HCT116 (cell line): ENCODE measurements around the gene ATP8B4. TPM values are rescaled to one million over a fixed set of nuclear protein-coding genes. Genes with fewer than 3 reads are reported as not detected.

Experiments used
- ATAC-seq: fragments of 200-7000 bp; cut with Tn5 transposase; 2 replicates; pipeline ENCODE4 v1.9.1; 2020; ENCODE audit warnings: mild to moderate bottlenecking, moderate library complexity
- BruUV-seq: library from RNA; stranded (reverse); fragments of 400-500 nt; replicated peaks from 2 replicates; lab custom pipeline; 2021; lab: Mats Ljungman, UMichigan
- CTCF ChIA-PET: fragments of 300-600 bp; sonication (Branson Sonifier 250); formaldehyde crosslinking; loops from one replicate; lab custom pipeline; 2021; ENCODE audit warnings: antibody characterized with exemption; lab: Charles Lee
- POLR2A ChIA-PET: fragments of 300-600, 350-600 bp; sonication (Branson Sonifier 250); formaldehyde crosslinking; loops from one replicate; lab custom pipeline; 2021; ENCODE audit warnings: antibody characterized with exemption; lab: Charles Lee
- RAD21 ChIA-PET, 2 experiments: fragments of 300-600 bp; sonication (Branson Sonifier 250); formaldehyde crosslinking; loops; one replicate each; lab custom pipeline; 2023; ENCODE audit warnings: low total read pairs in 2 of 2; ENCODE audit not compliant: uncharacterized antibody in 2 of 2, unreplicated experiment in 2 of 2, low non-redundant PET in 1 of 2; lab: Charles Lee
- DNase-seq: peaks from one replicate; pipeline ENCODE4 v3.0.0-alpha.2; 2010; ENCODE audit warnings: low read depth, low spot score
- H2AFZ ChIP-seq: fragments of 200-600 bp; shearing (Covaris generic), sonication (generic); 2 replicates; pipeline ENCODE4 v1.6.1; 2017; ENCODE audit warnings: low read depth, mixed run types, mixed read lengths, antibody characterized with exemption, low read length; ENCODE audit not compliant: poor library complexity, severe bottlenecking
- H3K27ac ChIP-seq: 2 replicates; pipeline ENCODE4 v1.5.1; 2012; ENCODE audit warnings: low read depth, low read length
- H3K27me3 ChIP-seq: fragments of 200-600 bp; sonication (generic); 2 replicates; pipeline ENCODE4 v1.6.1; 2016; ENCODE audit warnings: mixed run types, low read length, mixed read lengths; ENCODE audit not compliant: insufficient read depth
- H3K36me3 ChIP-seq, 2 experiments: fragments of 200-500 bp in 1 of 2; fragments of 200-600 bp in 1 of 2; sonication (Bioruptor generic) in 1 of 2; sonication (generic) in 1 of 2; 2 replicates each; pipeline versions ENCODE4 v1.5.1 to v1.6.1; 2014 to 2016; ENCODE audit warnings: low read length in 2 of 2, inconsistent platforms in 1 of 2, mixed read lengths in 1 of 2, mixed run types in 1 of 2; ENCODE audit not compliant: insufficient read depth in 2 of 2, control insufficient read depth in 1 of 2
- H3K4me1 ChIP-seq, 2 experiments: fragments of 200-600 bp in 1 of 2; sonication (generic) in 1 of 2; 2 replicates each; pipeline versions ENCODE4 v1.5.1 to v1.6.1; 2012 to 2017; ENCODE audit warnings: low read length in 2 of 2, inconsistent platforms in 1 of 2, mild to moderate bottlenecking in 1 of 2, mixed read lengths in 1 of 2, mixed run types in 1 of 2, moderate library complexity in 1 of 2; ENCODE audit not compliant: insufficient read depth in 2 of 2, control insufficient read depth in 1 of 2
- H3K4me2 ChIP-seq: fragments of 200-600 bp; sonication (generic); 2 replicates; pipeline ENCODE4 v1.6.1; 2017; ENCODE audit warnings: mixed run types, low read length, mixed read lengths
- H3K4me3 ChIP-seq, 2 experiments: fragments of 200-600 bp in 1 of 2; sonication (generic) in 1 of 2; replicated peaks in 1 of 2; 2 replicates each; pipeline ENCODE4 v1.5.1; 2011 to 2016; ENCODE audit warnings: low read length in 2 of 2, control low read depth in 1 of 2, low read depth in 1 of 2, mild to moderate bottlenecking in 1 of 2, mixed read lengths in 1 of 2, mixed run types in 1 of 2
- H3K79me2 ChIP-seq: fragments of 200-600 bp; sonication (generic); 2 replicates; pipeline ENCODE4 v1.6.1; 2017; ENCODE audit warnings: mild to moderate bottlenecking, mixed run types, low read length, moderate library complexity, mixed read lengths; ENCODE audit not compliant: insufficient read depth
- H3K9ac ChIP-seq: fragments of 200-600 bp; sonication (generic); 2 replicates; pipeline ENCODE4 v1.6.1; 2016; ENCODE audit warnings: low read length, mixed read lengths
- H3K9me2 ChIP-seq: fragments of 200-600 bp; sonication (generic), shearing (Covaris generic); 2 replicates; pipeline ENCODE4 v1.6.1; 2017; ENCODE audit warnings: mixed run types, mild to moderate bottlenecking, moderate library complexity; ENCODE audit not compliant: insufficient read depth
- H3K9me3 ChIP-seq, 2 experiments: fragments of 200-500 bp in 1 of 2; fragments of 200-600 bp in 1 of 2; sonication (Bioruptor generic) in 1 of 2; sonication (generic) in 1 of 2; 2 replicates each; pipeline ENCODE4 v1.6.1; 2014 to 2017; ENCODE audit warnings: low read length in 2 of 2, mixed read lengths in 2 of 2, inconsistent platforms in 1 of 2, low read depth in 1 of 2, mild to moderate bottlenecking in 1 of 2, mixed run types in 1 of 2, moderate library complexity in 1 of 2; ENCODE audit not compliant: control insufficient read depth in 1 of 2, insufficient read depth in 1 of 2
- H4K20me1 ChIP-seq: fragments of 200-600 bp; sonication (generic), shearing (Covaris generic); 2 replicates; pipeline ENCODE4 v1.6.1; 2017; ENCODE audit warnings: mixed run types, mild to moderate bottlenecking, moderate library complexity; ENCODE audit not compliant: insufficient read depth
- CBX3 ChIP-seq: IDR thresholded peaks from 2 replicates; pipeline ENCODE4 v1.6.1; 2012; ENCODE audit warnings: low read depth
- ELF1 ChIP-seq: IDR thresholded peaks from 2 replicates; pipeline ENCODE4 v1.6.1; 2012; ENCODE audit warnings: low read depth, borderline replicate concordance
- JUND ChIP-seq: IDR thresholded peaks from 2 replicates; pipeline ENCODE4 v1.6.1; 2012
- POLR2AphosphoS5 ChIP-seq: IDR thresholded peaks from 2 replicates; pipeline ENCODE4 v1.6.1; 2011; ENCODE audit warnings: mild to moderate bottlenecking, low read depth, low read length, moderate library complexity
- RAD21 ChIP-seq: IDR thresholded peaks from 2 replicates; pipeline ENCODE4 v1.6.1; 2012; ENCODE audit warnings: low read depth, mild to moderate bottlenecking
- TCF7L2 ChIP-seq: IDR thresholded peaks from 2 replicates; pipeline ENCODE4 v1.7.0; 2011; ENCODE audit warnings: borderline replicate concordance, inconsistent platforms; ENCODE audit not compliant: insufficient read depth, insufficient read length; ENCODE audit errors: extremely low read depth
- ZNF274 ChIP-seq: fragments of 200-500 bp; sonication (Bioruptor generic); IDR thresholded peaks from 2 replicates; pipeline ENCODE4 v1.6.1; 2014; ENCODE audit warnings: mild to moderate bottlenecking, low read depth, low read length, inconsistent platforms
- intact Hi-C: fragments of 100-400 bp; cut with micrococcal nuclease; formaldehyde crosslinking; loops from 2 replicates; pipeline ENCODE4 v1.10.0; 2022
- total RNA-seq: library from RNA; stranded (reverse); gene quantifications from one replicate; pipeline ENCODE4 v1.2.1, GENCODE V29; 2021; ENCODE audit not compliant: unreplicated experiment
- TF ChIP-seq, protein P1 (sequence below): IDR thresholded peaks from 2 replicates; pipeline ENCODE4 v1.6.1; 2012; ENCODE audit warnings: low read depth

ATP8B4 gene
- total RNA-seq, 1 experiment from 2014 or later: 0.25 TPM

GRCh38 chr15:50113187-50113505 lies 5.9 kb downstream of the ATP8B4 start:
- Histone ChIP-seq H3K4me3 (no peak overlapping the region), H3K4me2 (no peak overlapping the region), H4K20me1 (no peaks in the 10 kb centered on the region), H3K27ac (no peak overlapping the region), H2AFZ (no peak overlapping the region), H3K79me2 (no peaks in the 10 kb centered on the region), H3K9me2 (no peaks in the 10 kb centered on the region), H3K9ac (no peak overlapping the region), H3K4me1 (no peaks in the 10 kb centered on the region), H3K27me3 (no peaks in the 10 kb centered on the region), H3K36me3 (no peaks in the 10 kb centered on the region), H3K9me3 (no peaks in the 10 kb centered on the region)
- ChIA-PET POLR2A (no interaction called here), CTCF (no interaction called here), RAD21 (no interaction called here)
- ATAC-seq: no peak
- no peak for DNase-seq
- TF ChIP-seq ELF1 (no peak), CBX3 (no peak), TCF7L2 (no peak), POLR2AphosphoS5 (no peak), ZNF274 (no peak), JUND (no peak), RAD21 (no peak)
- TF ChIP-seq, protein P1, sequence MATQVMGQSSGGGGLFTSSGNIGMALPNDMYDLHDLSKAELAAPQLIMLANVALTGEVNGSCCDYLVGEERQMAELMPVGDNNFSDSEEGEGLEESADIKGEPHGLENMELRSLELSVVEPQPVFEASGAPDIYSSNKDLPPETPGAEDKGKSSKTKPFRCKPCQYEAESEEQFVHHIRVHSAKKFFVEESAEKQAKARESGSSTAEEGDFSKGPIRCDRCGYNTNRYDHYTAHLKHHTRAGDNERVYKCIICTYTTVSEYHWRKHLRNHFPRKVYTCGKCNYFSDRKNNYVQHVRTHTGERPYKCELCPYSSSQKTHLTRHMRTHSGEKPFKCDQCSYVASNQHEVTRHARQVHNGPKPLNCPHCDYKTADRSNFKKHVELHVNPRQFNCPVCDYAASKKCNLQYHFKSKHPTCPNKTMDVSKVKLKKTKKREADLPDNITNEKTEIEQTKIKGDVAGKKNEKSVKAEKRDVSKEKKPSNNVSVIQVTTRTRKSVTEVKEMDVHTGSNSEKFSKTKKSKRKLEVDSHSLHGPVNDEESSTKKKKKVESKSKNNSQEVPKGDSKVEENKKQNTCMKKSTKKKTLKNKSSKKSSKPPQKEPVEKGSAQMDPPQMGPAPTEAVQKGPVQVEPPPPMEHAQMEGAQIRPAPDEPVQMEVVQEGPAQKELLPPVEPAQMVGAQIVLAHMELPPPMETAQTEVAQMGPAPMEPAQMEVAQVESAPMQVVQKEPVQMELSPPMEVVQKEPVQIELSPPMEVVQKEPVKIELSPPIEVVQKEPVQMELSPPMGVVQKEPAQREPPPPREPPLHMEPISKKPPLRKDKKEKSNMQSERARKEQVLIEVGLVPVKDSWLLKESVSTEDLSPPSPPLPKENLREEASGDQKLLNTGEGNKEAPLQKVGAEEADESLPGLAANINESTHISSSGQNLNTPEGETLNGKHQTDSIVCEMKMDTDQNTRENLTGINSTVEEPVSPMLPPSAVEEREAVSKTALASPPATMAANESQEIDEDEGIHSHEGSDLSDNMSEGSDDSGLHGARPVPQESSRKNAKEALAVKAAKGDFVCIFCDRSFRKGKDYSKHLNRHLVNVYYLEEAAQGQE: no peak
- BruUV-seq: no TSS peak
- intact Hi-C loops: no loop called here
